ENCODE results near the gene ZNF407.

- TF ChIP-seq SUZ12 (IDR thresholded peaks at IDR 0.05; ENCODE audit: extremely low read depth, insufficient read depth, insufficient read length), result no peak
- TF ChIP-seq ZNF274 (IDR thresholded peaks at IDR 0.05; ENCODE audit: low read depth, low read length), result no peak
- TF ChIP-seq YY1 (IDR thresholded peaks at IDR 0.05; ENCODE audit: insufficient read depth, insufficient read length), result no peak
Observed at GRCh38 chr18:74778191-74778847, 180.6 kb downstream of the ZNF407 start.

All from NT2/D1 (cell line).